ENCODE results near the gene PTPRB.

PTPRB gene

GRCh38 chr12:70615174-70615866, 21.9 kb downstream of the PTPRB start:
- DNase-seq (ENCODE audit: extremely low spot score), result no peak
- CTCF ChIA-PET, result no interaction called here
- POLR2A ChIA-PET, result no interaction called here
- TF ChIP-seq LEF1 (IDR thresholded peaks at IDR 0.05; ENCODE audit: borderline replicate concordance) (no peak), BHLHE40 (IDR thresholded peaks at IDR 0.05; ENCODE audit: borderline replicate concordance) (no peak), FOXM1 (IDR thresholded peaks at IDR 0.05; ENCODE audit: borderline replicate concordance) (no peak), ZNF384 (IDR thresholded peaks at IDR 0.05) (no peak), HDGF (IDR thresholded peaks at IDR 0.05; ENCODE audit: borderline replicate concordance) (no peak), L3MBTL2 (conservative IDR thresholded peaks at IDR 0.05) (no peak), ARNT (IDR thresholded peaks at IDR 0.05) (no peak)

DNA sequence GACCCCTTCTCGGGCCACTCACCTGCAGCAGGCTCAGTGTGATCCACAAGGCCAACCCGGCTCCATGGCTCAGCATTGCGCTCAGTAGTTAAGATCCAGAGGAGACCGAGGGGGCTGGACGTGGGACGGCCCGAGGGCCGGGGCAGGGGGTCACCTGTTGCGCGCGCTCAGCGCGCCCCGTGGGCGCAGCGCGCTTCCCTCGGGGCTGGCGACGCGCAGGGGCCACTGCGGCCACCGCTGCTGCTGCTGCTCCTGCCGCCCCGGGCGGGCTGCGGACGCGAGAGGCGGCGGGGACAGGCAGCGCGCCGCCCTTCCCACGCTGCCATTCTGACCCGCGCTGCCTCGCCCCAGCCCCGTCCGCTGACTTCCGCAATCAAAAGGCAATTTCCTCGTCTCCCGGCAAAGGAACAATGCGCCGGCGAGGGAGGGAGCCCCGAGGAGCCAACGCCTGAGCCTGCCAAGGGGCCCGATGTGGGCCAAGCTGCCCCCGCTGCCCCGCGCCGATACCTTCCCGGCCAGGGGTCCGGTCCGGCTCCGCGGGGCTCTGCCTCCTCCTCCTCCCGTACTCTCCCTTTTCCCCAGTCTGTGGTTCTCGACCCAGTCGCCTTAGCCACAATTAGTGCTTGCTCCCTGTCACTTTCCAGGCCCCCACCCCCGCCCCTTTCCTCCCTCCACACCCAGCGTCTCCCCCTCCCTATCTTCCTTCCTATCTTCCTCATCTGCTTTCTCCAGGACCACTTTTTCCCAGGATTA, 27.3 kb downstream of the PTPRB start:
- TF ChIP-seq ARNT (IDR thresholded peaks at IDR 0.05) (no peak), CTBP1 (IDR thresholded peaks at IDR 0.05; ENCODE audit: borderline replicate concordance) (no peak), BHLHE40 (IDR thresholded peaks at IDR 0.05; ENCODE audit: borderline replicate concordance) (no peak), ZNF384 (IDR thresholded peaks at IDR 0.05) (no peak), HDGF (IDR thresholded peaks at IDR 0.05; ENCODE audit: borderline replicate concordance) (no peak), LEF1 (IDR thresholded peaks at IDR 0.05; ENCODE audit: borderline replicate concordance) (no peak), FOXA1 (IDR thresholded peaks at IDR 0.05) (no peak), L3MBTL2 (conservative IDR thresholded peaks at IDR 0.05) (no peak; the same call in 1 of the 2 replicates)
- ChIA-PET CTCF (no interaction called here), POLR2A (no interaction called here)
- peak; percentile 39 for DNase-seq (ENCODE audit: extremely low spot score)

DNA sequence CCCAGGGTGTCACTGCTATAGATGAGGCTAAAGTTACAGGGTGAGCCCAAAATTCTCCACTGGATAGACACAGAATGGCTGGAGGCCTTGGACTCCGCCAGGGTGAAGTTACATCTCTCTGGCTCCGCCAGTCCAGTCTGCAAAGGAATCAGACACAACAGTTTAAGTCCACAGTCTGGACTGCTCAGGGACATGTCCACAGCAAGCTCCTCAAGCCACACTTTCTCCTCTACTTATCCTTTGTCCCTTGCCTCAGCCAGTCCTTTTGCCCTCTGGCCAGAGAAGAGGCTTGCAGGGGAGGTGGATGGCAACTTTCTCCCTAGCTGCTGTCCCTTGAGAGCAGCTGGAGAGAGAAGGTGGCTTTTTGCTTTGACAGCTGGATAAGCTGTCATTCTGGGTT, 28.0 kb downstream of the PTPRB start:
- ChIA-PET CTCF (no interaction called here), POLR2A (no interaction called here)
- TF ChIP-seq FOXK2 (IDR thresholded peaks at IDR 0.05) (no peak), ELF4 (IDR thresholded peaks at IDR 0.05) (no peak), SUZ12 (IDR thresholded peaks at IDR 0.05) (no peak), BHLHE40 (IDR thresholded peaks at IDR 0.05; ENCODE audit: borderline replicate concordance) (no peak), HDGF (IDR thresholded peaks at IDR 0.05; ENCODE audit: borderline replicate concordance) (no peak), NFRKB (IDR thresholded peaks at IDR 0.05) (no peak), SP1 (IDR thresholded peaks at IDR 0.05) (no peak), FOXA1 (IDR thresholded peaks at IDR 0.05) (no peak), ARNT (IDR thresholded peaks at IDR 0.05) (no peak), L3MBTL2 (conservative IDR thresholded peaks at IDR 0.05) (no peak), ZNF384 (IDR thresholded peaks at IDR 0.05) (no peak), CTBP1 (IDR thresholded peaks at IDR 0.05; ENCODE audit: borderline replicate concordance) (no peak), PKNOX1 (IDR thresholded peaks at IDR 0.05) (no peak), TARDBP (IDR thresholded peaks at IDR 0.05) (no peak), LEF1 (IDR thresholded peaks at IDR 0.05; ENCODE audit: borderline replicate concordance) (no peak)
- DNase-seq (ENCODE audit: extremely low spot score), result peak; percentile 10

- ChIA-PET CTCF (no interaction called here), POLR2A (no interaction called here)
- DNase-seq (ENCODE audit: extremely low spot score), result no peak
- TF ChIP-seq ELF4 (IDR thresholded peaks at IDR 0.05), result no peak
- TF ChIP-seq CTBP1 (IDR thresholded peaks at IDR 0.05; ENCODE audit: borderline replicate concordance), result no peak
- no peak for TF ChIP-seq FOXA1 (IDR thresholded peaks at IDR 0.05)
- no peak for TF ChIP-seq LEF1 (IDR thresholded peaks at IDR 0.05; ENCODE audit: borderline replicate concordance)
- TF ChIP-seq FOXK2 (IDR thresholded peaks at IDR 0.05), result no peak
- no peak for TF ChIP-seq ARNT (IDR thresholded peaks at IDR 0.05)
- no peak for TF ChIP-seq NFRKB (IDR thresholded peaks at IDR 0.05)
- TF ChIP-seq ZNF384 (IDR thresholded peaks at IDR 0.05), result no peak
- TF ChIP-seq L3MBTL2 (conservative IDR thresholded peaks at IDR 0.05), result no peak
- no peak for TF ChIP-seq TARDBP (IDR thresholded peaks at IDR 0.05)
- TF ChIP-seq SUZ12 (IDR thresholded peaks at IDR 0.05), result no peak
- no peak for TF ChIP-seq SP1 (IDR thresholded peaks at IDR 0.05)
- TF ChIP-seq PKNOX1 (IDR thresholded peaks at IDR 0.05), result no peak
- no peak for TF ChIP-seq BHLHE40 (IDR thresholded peaks at IDR 0.05; ENCODE audit: borderline replicate concordance)
- no peak for TF ChIP-seq HDGF (IDR thresholded peaks at IDR 0.05; ENCODE audit: borderline replicate concordance)
- no peak for TF ChIP-seq FOXM1 (IDR thresholded peaks at IDR 0.05; ENCODE audit: borderline replicate concordance)
Observed at GRCh38 chr12:70608184-70608583, 29.0 kb downstream of the PTPRB start.

DNA sequence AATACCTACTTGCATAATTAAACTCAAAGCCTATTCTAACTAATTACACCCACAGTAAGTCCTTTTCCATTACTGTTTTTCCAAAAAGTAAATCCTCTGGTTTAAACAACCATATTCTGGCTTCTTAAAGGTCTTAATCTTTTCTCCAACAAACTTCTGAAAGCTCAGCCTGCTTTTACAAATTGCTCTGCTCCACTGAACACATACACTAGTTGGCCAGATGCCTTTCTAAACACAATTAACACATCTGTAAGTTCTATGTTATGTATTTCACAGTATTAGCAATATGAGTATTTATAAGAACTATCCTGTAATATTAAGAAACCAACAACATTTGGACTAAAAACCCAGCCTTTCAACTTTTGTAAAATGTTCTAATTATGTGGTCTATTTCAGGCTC, 30.1 kb downstream of the PTPRB start:
- ChIA-PET POLR2A (no interaction called here), CTCF (no interaction called here)
- DNase-seq (ENCODE audit: extremely low spot score), result no peak
- TF ChIP-seq HDGF (IDR thresholded peaks at IDR 0.05; ENCODE audit: borderline replicate concordance) (no peak), BHLHE40 (IDR thresholded peaks at IDR 0.05; ENCODE audit: borderline replicate concordance) (no peak), ELF4 (IDR thresholded peaks at IDR 0.05) (no peak), CTBP1 (IDR thresholded peaks at IDR 0.05; ENCODE audit: borderline replicate concordance) (no peak), FOXK2 (IDR thresholded peaks at IDR 0.05) (no peak), ARNT (IDR thresholded peaks at IDR 0.05) (no peak), SP1 (IDR thresholded peaks at IDR 0.05) (no peak), SUZ12 (IDR thresholded peaks at IDR 0.05) (no peak), NFRKB (IDR thresholded peaks at IDR 0.05) (no peak), LEF1 (IDR thresholded peaks at IDR 0.05; ENCODE audit: borderline replicate concordance) (no peak), ZNF384 (IDR thresholded peaks at IDR 0.05) (no peak), FOXA1 (IDR thresholded peaks at IDR 0.05) (no peak)

- TF ChIP-seq SUZ12 (IDR thresholded peaks at IDR 0.05) (no peak), NFRKB (IDR thresholded peaks at IDR 0.05) (no peak), FOXM1 (IDR thresholded peaks at IDR 0.05; ENCODE audit: borderline replicate concordance) (no peak)
- ChIA-PET POLR2A (no interaction called here), CTCF (interaction anchor here (0.6 to 0.7 kb wide), 2 partner anchors 42 to 56 kb away, joined by 6 read pairs; no protein-coding TSS in a partner anchor)
- DNase-seq (ENCODE audit: extremely low spot score), result no peak
Observed at GRCh38 chr12:70605976-70606375, 31.3 kb downstream of the PTPRB start.

All from HEK293T (cell line).